Transverse colon (tissue), 4 donors: ENCODE data around the gene NAPG. TPM values are rescaled to one million over a fixed set of nuclear protein-coding genes. Genes with fewer than 3 reads are reported as not detected.
"Not testable (repeated sequence)": the region's sequence is repeated elsewhere in the genome, so short reads cannot be mapped to it uniquely, and the experiment has no call there.

ENCODE experiments used
- DNase-seq: peaks from one replicate; pipeline ENCODE4 v3.0.0-alpha.2; 2019
- H3K27ac ChIP-seq, 4 donors: fragments of 200-600 bp; sonication (generic); 2 replicates each; pipeline ENCODE4 v1.5.1; 2016 to 2018; ENCODE audit warnings: inconsistent platforms in 4 of 4
- H3K27me3 ChIP-seq: fragments of 200-600 bp; sonication (generic); 2 replicates; pipeline ENCODE4 v1.5.1; 2017; ENCODE audit warnings: inconsistent platforms
- H3K36me3 ChIP-seq, 4 donors: fragments of 200-600 bp; sonication (generic); 2 replicates each; pipeline ENCODE4 v1.5.1; 2017 to 2019; ENCODE audit warnings: inconsistent platforms in 4 of 4
- H3K4me1 ChIP-seq, 4 donors: fragments of 200-600 bp; sonication (generic); 2 replicates each; pipeline ENCODE4 v1.5.1; 2017 to 2020; ENCODE audit warnings: inconsistent platforms in 4 of 4
- H3K4me3 ChIP-seq, 4 donors: fragments of 200-600 bp; sonication (generic); 1 replicate in 1 of 4; 2 replicates in 3 of 4; pipeline versions ENCODE4 v1.5.1 to v1.6.1; 2017 to 2019; ENCODE audit warnings: inconsistent platforms in 4 of 4
- H3K9me3 ChIP-seq, 2 donors: fragments of 200-600 bp; sonication (generic); 2 replicates each; pipeline ENCODE4 v1.5.1; 2017 to 2019; ENCODE audit warnings: inconsistent platforms in 2 of 2
- EP300 ChIP-seq: sonication (generic); formaldehyde crosslinking; IDR thresholded peaks from one replicate; pipeline ENCODE4 v1.6.1; 2017; ENCODE audit warnings: antibody characterized with exemption, low read depth
- POLR2A ChIP-seq: fragments of 450-650 bp; IDR thresholded peaks from one replicate; pipeline ENCODE4 v1.6.1; 2016; ENCODE audit warnings: antibody characterized with exemption, mild to moderate bottlenecking, moderate library complexity
- POLR2AphosphoS5 ChIP-seq, 3 donors: sonication (generic); formaldehyde crosslinking; IDR thresholded peaks; one replicate each; pipeline ENCODE4 v1.6.1; 2016; ENCODE audit warnings: antibody characterized with exemption in 3 of 3
- WGBS, 2 donors: methylation state at CpG; one replicate each; pipeline ENCODE4 v1.1.5; 2018; ENCODE audit warnings: low coverage in 1 of 2; 5-methylcytosine and 5-hydroxymethylcytosine counted together
- in situ Hi-C, 4 donors: fragments of 200-750 bp; cut with MboI; loops; one replicate each; pipeline versions ENCODE4 v1.15.0 to v1.15.1; 2017; ENCODE audit warnings: low sequenced_read_pairs in 3 of 4, low pct_ligation_motif_present in 1 of 4, low pct_unique_long_range_greater_than_20kb in 1 of 4
- intact Hi-C: fragments of 100-400 bp; cut with DNase I; formaldehyde crosslinking; loops from one replicate; pipeline ENCODE4 v1.15.1; 2023; ENCODE audit warnings: low total_unique reads
- total RNA-seq, 4 donors: library from RNA; depleted of rRNA; stranded (reverse); fragments of >200 nt; gene quantifications; one replicate each; pipeline ENCODE4 v1.1.0, GENCODE V29; 2016
- TF ChIP-seq, protein P1 (sequence below), 5 experiments: fragments of 200-600 bp in 3 of 5; fragments of 450-650 bp in 2 of 5; sonication (generic) in 3 of 5; IDR thresholded peaks; 1 replicate in 2 of 5; 2 replicates in 3 of 5; pipeline ENCODE4 v1.5.1; 2016 to 2017; ENCODE audit warnings: antibody characterized with exemption in 5 of 5, inconsistent platforms in 3 of 5, mild to moderate bottlenecking in 2 of 5, moderate library complexity in 1 of 5

The NAPG gene
- total RNA-seq, 4 donors from 2014 or later: 28.9 to 47.5 (median 41.1) TPM

DNA sequence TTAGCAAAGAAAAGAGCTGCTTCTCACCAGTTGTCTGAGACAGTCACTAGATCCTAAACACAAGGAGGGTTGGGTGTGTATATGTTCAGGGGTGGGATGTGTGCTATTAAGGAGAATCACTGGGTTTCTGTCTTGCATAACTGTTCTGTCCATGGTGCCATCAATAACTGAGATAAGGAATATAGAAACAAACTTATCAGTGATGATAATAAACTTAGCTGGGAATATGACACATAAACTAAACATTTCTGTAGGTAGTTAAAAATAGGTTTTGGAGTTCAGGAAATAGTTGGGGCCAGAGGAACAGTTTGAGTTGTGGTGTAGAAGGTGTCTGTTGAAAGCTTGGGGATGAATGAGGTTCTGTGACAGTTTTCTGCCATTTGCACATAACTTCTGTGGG, 17.4 kb downstream of the NAPG start:
- H3K9me3 ChIP-seq: no peaks in the 10 kb centered on the region
- TF ChIP-seq POLR2A (no peak), EP300 (no peak), POLR2AphosphoS5 (IDR thresholded peaks at IDR 0.05) (no peak)
- TF ChIP-seq, protein P1, sequence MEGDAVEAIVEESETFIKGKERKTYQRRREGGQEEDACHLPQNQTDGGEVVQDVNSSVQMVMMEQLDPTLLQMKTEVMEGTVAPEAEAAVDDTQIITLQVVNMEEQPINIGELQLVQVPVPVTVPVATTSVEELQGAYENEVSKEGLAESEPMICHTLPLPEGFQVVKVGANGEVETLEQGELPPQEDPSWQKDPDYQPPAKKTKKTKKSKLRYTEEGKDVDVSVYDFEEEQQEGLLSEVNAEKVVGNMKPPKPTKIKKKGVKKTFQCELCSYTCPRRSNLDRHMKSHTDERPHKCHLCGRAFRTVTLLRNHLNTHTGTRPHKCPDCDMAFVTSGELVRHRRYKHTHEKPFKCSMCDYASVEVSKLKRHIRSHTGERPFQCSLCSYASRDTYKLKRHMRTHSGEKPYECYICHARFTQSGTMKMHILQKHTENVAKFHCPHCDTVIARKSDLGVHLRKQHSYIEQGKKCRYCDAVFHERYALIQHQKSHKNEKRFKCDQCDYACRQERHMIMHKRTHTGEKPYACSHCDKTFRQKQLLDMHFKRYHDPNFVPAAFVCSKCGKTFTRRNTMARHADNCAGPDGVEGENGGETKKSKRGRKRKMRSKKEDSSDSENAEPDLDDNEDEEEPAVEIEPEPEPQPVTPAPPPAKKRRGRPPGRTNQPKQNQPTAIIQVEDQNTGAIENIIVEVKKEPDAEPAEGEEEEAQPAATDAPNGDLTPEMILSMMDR (IDR thresholded peaks at IDR 0.05): no peak
- H3K4me1 ChIP-seq: no peaks in the 10 kb centered on the region
- intact Hi-C loops: no loop called here
- no peak overlapping the region for H3K27ac ChIP-seq
- peaks cover 0 to 56% (median 26%) of the 10 kb centered on the region in 4 donors for H3K36me3 ChIP-seq
- no peak for DNase-seq
- no peak overlapping the region for H3K4me3 ChIP-seq
- in situ Hi-C loops: no loop called here
- no peaks in the 10 kb centered on the region for H3K27me3 ChIP-seq

DNA sequence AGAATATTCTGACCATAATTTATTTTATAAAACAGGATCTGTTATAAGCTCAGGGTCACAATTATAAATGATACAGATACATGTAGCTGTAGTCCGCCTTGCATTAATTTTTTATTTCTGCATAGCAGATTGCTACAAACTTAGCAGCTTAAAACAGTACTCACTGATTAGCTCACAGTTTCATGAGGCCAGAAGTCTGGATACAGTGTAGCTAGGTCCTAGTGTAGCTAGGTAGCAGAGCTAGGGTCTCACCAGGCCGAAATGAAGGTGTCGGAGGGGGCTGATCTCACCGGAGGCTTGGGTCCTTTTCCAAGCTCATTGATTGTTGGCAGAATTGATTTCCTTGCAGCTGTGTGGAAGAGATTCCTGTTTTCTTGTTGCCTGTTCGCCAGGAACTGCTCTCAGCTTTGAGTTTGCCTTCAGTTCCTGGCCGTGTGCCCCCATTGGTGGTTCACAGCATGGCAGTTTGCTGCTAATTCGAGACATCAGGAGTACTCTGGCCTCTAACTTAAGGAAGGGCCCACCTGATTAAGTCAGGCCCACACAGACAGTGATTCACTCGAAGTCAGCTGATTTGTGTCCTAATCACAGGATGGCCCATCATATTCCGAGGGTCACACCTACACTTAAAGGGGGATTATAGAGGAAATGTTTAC, 18.4 kb downstream of the NAPG start:
- TF ChIP-seq POLR2A: no peak
- TF ChIP-seq, protein P1 (IDR thresholded peaks at IDR 0.05): no peak
- no peak for TF ChIP-seq EP300
- no peak for TF ChIP-seq POLR2AphosphoS5 (IDR thresholded peaks at IDR 0.05)
- in situ Hi-C loops (no loop called here), intact Hi-C loops (no loop called here)
- 95 to 100% methylated on average over 1 to 9 of the region's 9 CpGs for WGBS, 2 donors
- Histone ChIP-seq H3K4me1 (no peaks in the 10 kb centered on the region), H3K27ac (no peak overlapping the region), H3K9me3 (no peaks in the 10 kb centered on the region), H3K27me3 (no peaks in the 10 kb centered on the region), H3K4me3 (no peak overlapping the region), H3K36me3 (peaks cover 0 to 58% (median 28%) of the 10 kb centered on the region in 4 donors)
- DNase-seq: no peak

DNA sequence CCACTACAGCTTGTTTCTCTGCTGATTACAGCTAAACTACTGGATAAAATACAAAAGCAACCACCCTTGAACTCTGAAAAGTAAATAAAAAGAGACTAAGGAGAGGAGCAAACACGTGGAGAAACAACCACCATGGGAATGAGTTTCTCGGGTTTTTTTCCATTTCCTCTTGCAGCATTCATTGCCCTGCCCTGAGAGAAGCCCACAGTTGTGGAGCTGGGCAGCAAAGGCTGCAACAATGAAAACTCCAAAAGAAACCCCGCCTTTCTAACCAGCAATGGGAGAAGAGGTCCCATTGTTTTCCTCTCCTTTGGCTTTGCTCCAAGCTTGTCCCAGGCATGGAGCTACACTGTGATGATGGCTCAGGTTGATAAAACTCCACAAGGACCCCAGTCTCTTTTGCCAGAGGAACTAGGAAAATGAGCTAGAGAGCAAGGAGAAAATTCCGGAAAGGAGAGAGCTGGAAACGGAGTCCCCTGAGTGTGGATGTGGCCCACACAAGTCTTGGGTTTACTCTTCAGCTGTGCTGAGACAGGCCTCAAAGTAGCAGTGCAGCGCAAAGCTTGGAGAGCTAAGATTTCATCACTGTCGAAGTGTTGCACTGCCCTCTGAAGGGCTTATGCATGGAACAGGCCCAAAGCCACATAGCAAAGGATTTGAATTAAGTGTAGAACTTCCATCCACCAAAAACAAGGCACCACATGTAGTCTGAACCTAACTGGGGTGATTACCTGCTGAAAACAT, 20.9 kb downstream of the NAPG start:
- Histone ChIP-seq H3K27ac (no peak overlapping the region), H3K4me3 (no peak overlapping the region), H3K9me3 (no peaks in the 10 kb centered on the region), H3K36me3 (peaks cover 0 to 61% (median 27%) of the 10 kb centered on the region in 4 donors), H3K27me3 (no peaks in the 10 kb centered on the region), H3K4me1 (no peaks in the 10 kb centered on the region)
- no peak for TF ChIP-seq EP300
- no peak for TF ChIP-seq POLR2A
- TF ChIP-seq POLR2AphosphoS5 (IDR thresholded peaks at IDR 0.05): no peak
- TF ChIP-seq, protein P1 (IDR thresholded peaks at IDR 0.05): no peak
- intact Hi-C loops (no loop called here), in situ Hi-C loops (no loop called here)
- DNase-seq: no peak
- 81% methylated on average over 7 of the region's 7 CpGs; no CpG with 5 or more reads in 1 of the 2 donors for WGBS, 2 donors

DNA sequence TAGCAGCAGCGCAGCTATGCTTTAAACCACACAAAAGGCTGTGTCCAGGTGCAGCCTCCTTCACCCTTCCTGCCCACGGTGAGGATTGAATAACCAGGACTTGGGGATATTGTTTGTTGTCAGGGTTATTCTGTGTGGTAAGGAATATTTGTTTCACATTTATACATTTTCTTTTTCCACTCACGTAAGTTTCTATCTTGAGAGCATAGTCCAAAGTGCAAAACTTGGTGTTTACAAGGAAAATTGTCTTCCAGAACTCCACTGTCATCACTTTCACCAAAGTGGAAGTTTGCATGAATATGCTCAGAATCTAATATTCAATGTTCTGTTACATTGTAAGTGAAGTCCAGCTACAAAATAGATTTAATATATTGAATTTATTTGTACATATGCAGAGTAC, 26.4 kb downstream of the NAPG start:
- WGBS, 2 donors: 83 to 87% methylated on average over 3 of the region's 3 CpGs
- peaks cover 0 to 73% (median 35%) of the 10 kb centered on the region in 4 donors for H3K36me3 ChIP-seq
- DNase-seq: no peak
- H3K9me3 ChIP-seq: no peaks in the 10 kb centered on the region
- intact Hi-C loops (no loop called here), in situ Hi-C loops (loop anchor here in 3 of 4 donors (25.0 kb wide), 2 partner anchors 610 to 1010 kb away; no protein-coding TSS in a partner anchor)
- H3K27me3 ChIP-seq: no peaks in the 10 kb centered on the region
- TF ChIP-seq EP300 (no peak), POLR2A (no peak), POLR2AphosphoS5 (IDR thresholded peaks at IDR 0.05) (no peak)
- TF ChIP-seq, protein P1 (IDR thresholded peaks at IDR 0.05): no peak
- H3K4me3 ChIP-seq: no peak overlapping the region
- no peak overlapping the region for H3K27ac ChIP-seq
- no peaks in the 10 kb centered on the region for H3K4me1 ChIP-seq

DNA sequence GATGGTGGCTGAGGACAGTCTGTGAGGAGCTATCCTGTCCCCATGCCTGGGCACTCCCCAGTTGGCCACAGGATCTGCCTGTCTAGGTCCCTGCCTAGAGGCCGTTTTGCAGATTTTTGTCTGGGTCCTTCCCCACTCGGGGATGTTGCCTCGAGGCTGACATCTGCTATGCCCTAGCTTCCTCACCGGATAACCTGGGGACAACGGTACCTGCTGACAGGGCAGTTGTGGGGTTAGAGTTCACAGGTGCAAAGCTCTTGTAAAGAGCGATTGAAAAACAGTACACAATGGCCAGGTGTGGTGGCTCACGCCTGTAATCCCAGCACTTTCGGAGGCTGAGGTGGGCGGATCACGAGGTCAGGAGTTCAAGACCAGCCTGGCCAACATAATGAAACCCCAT, 30.4 kb downstream of the NAPG start:
- peaks cover 0 to 37% (median 18%) of the 10 kb centered on the region in 4 donors for H3K36me3 ChIP-seq
- WGBS, 2 donors: 93% methylated on average over 10 of the region's 10 CpGs; no CpG with 5 or more reads in 1 of the 2 donors
- H3K4me3 ChIP-seq, H3K9me3 ChIP-seq, DNase-seq, H3K4me1 ChIP-seq, H3K27ac ChIP-seq, intact Hi-C loops, H3K27me3 ChIP-seq: not testable (repeated sequence)
- in situ Hi-C loops: loop anchor here in 3 of 4 donors (25.0 kb wide), 2 partner anchors 606 to 1006 kb away; no protein-coding TSS in a partner anchor
